HUES64 (cell line): ENCODE data around the gene FBXL13.
"Not testable (repeated sequence)": the region's sequence is repeated elsewhere in the genome, so short reads cannot be mapped to it uniquely, and the experiment has no call there.

ENCODE experiments used
- H3K27ac ChIP-seq: 2 replicates; pipeline ENCODE4 v1.7.0; 2013; ENCODE audit warnings: low read depth, low read length, inconsistent platforms
- H3K27me3 ChIP-seq: 2 replicates; pipeline ENCODE4 v1.6.1; 2013; ENCODE audit warnings: mild to moderate bottlenecking, low read length; ENCODE audit not compliant: insufficient read depth
- H3K36me3 ChIP-seq: 2 replicates; pipeline ENCODE4 v1.6.1; 2013; ENCODE audit warnings: mild to moderate bottlenecking, low read length; ENCODE audit not compliant: insufficient read depth
- H3K4me1 ChIP-seq: 2 replicates; pipeline ENCODE4 v1.6.1; 2013; ENCODE audit warnings: mild to moderate bottlenecking, low read length, moderate library complexity; ENCODE audit not compliant: insufficient read depth
- H3K4me3 ChIP-seq: 2 replicates; pipeline ENCODE4 v1.5.1; 2013; ENCODE audit warnings: mild to moderate bottlenecking, low read length, moderate library complexity
- H3K9ac ChIP-seq: 2 replicates; pipeline ENCODE4 v1.6.1; 2013; ENCODE audit warnings: mild to moderate bottlenecking, low read depth, low read length
- H3K9me3 ChIP-seq: 2 replicates; pipeline ENCODE4 v1.6.1; 2013; ENCODE audit warnings: low read depth, low read length; ENCODE audit not compliant: insufficient read depth
- WGBS: fragments of 150-250, 120-280 bp; methylation state at CpG from one replicate; pipeline ENCODE4 v1.1.7; 2013; ENCODE audit warnings: missing lambda C conversion rate; 5-methylcytosine and 5-hydroxymethylcytosine counted together

The FBXL13 gene

DNA sequence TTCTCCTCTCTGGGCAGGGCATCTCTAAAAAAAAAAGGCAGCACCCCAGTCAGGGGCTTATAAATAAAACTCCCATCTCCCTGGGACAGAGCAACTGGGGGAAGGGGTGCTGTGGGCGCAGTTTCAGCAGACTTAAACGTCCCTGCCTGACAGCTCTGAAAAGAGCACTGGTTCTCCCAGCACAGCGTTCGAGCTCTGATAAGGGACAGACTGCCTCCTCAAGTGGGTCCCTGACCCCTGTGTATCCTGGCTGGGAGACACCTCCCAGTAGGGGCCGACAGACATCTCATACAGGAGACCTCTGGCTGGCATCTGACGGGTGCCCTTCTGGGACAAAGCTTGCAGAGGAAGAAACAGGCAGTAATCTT lies 32.1 kb upstream of the FBXL13 start:
- peaks cover 17% of the 10 kb centered on the region for H3K36me3 ChIP-seq
- 66% methylated on average over 6 of the region's 6 CpGs for WGBS
- not testable (repeated sequence) for H3K27ac ChIP-seq, H3K9me3 ChIP-seq, H3K4me3 ChIP-seq, H3K27me3 ChIP-seq
- 0 out of 2 replicates have a peak overlapping the region, but pooled peaks have one; percentile 0 for H3K9ac ChIP-seq
- H3K4me1 ChIP-seq, result peaks cover 11% of the 10 kb centered on the region; the same call in 1 of the 2 replicates

DNA sequence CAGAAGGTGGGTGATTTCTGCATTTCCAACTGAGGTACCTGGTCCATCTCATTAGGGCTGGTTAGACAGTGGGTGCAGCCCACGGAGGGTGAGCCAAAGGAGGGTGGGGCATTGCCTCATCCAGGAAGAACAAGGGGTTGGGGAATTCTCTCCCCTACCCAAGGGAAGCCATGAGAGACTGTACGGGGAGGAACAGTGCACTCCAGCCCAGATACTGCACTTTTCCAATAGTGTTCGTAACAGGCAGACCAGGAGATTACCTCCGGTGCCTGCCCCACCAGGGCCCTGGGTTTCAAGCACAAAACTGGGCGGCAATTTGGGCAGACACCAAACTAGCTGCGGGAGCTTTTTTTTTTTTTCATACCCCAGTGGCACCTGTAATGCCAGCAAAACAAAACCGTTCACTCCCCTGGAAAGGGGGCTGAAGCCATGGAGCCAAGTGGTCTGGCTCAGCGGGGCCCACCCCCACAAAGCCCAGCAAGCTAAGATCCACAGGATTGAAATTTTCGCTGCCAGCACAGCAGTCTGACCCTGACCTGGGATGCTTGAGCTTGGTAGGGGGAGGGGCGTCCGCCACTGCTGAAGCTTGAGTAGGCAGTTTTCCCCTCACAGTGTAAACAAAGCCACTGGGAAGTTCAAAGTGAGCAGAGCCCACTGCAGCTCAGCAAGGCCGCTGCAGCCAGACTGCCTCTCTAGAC lies 31.6 kb upstream of the FBXL13 start:
- 39% methylated on average over 12 of the region's 12 CpGs for WGBS
- no peak overlapping the region for H3K4me3 ChIP-seq
- peaks cover 21% of the 10 kb centered on the region for H3K36me3 ChIP-seq

GRCh38 chr7:103101543-103101942 lies 26.9 kb upstream of the FBXL13 start:
- Histone ChIP-seq H3K9ac (no peak overlapping the region), H3K27ac (no peak overlapping the region), H3K36me3 (peaks cover 54% of the 10 kb centered on the region), H3K9me3 (no peaks in the 10 kb centered on the region), H3K27me3 (no peaks in the 10 kb centered on the region), H3K4me1 (peaks cover 5% of the 10 kb centered on the region; the same call in 1 of the 2 replicates), H3K4me3 (no peak overlapping the region)
- 48% methylated on average over 2 of the region's 2 CpGs for WGBS

More for the DNA sequence above, 31.6 kb upstream of the FBXL13 start:
- Histone ChIP-seq H3K27ac (peak overlapping the region; percentile 58; the same call in 1 of the 2 replicates), H3K9ac (0 out of 2 replicates have a peak overlapping the region, but pooled peaks have one; percentile 0), H3K27me3 (no peaks in the 10 kb centered on the region), H3K9me3 (no peaks in the 10 kb centered on the region), H3K4me1 (peaks cover 11% of the 10 kb centered on the region; the same call in 1 of the 2 replicates)

- H3K27ac ChIP-seq, result no peak overlapping the region
- H3K4me1 ChIP-seq, result no peaks in the 10 kb centered on the region
- no peaks in the 10 kb centered on the region for H3K9me3 ChIP-seq
- peaks cover 62% of the 10 kb centered on the region for H3K36me3 ChIP-seq
- H3K27me3 ChIP-seq, result no peaks in the 10 kb centered on the region
- 90% methylated on average over 2 of the region's 3 CpGs for WGBS
- H3K9ac ChIP-seq, result no peak overlapping the region
- no peak overlapping the region for H3K4me3 ChIP-seq
Observed at GRCh38 chr7:103100348-103100747, 25.8 kb upstream of the FBXL13 start.

GRCh38 chr7:103097041-103097440 lies 22.4 kb upstream of the FBXL13 start:
- H3K4me3 ChIP-seq, result no peak overlapping the region

GRCh38 chr7:103095558-103095957 lies 21.0 kb upstream of the FBXL13 start:
- H3K27me3 ChIP-seq, H3K27ac ChIP-seq, H3K4me3 ChIP-seq, H3K9ac ChIP-seq, H3K4me1 ChIP-seq, H3K9me3 ChIP-seq: not testable (repeated sequence)
- no CpG with 5 or more reads among the region's 2 CpGs for WGBS
- peaks cover 74% of the 10 kb centered on the region for H3K36me3 ChIP-seq

More at GRCh38 chr7:103097041-103097440, 22.4 kb upstream of the FBXL13 start:
- Histone ChIP-seq H3K4me1 (no peaks in the 10 kb centered on the region), H3K36me3 (peaks cover 76% of the 10 kb centered on the region), H3K27ac (no peak overlapping the region), H3K9ac (no peak overlapping the region), H3K9me3 (no peaks in the 10 kb centered on the region), H3K27me3 (no peaks in the 10 kb centered on the region)
- WGBS, result 97% methylated on average over 1 of the region's 2 CpGs

DNA sequence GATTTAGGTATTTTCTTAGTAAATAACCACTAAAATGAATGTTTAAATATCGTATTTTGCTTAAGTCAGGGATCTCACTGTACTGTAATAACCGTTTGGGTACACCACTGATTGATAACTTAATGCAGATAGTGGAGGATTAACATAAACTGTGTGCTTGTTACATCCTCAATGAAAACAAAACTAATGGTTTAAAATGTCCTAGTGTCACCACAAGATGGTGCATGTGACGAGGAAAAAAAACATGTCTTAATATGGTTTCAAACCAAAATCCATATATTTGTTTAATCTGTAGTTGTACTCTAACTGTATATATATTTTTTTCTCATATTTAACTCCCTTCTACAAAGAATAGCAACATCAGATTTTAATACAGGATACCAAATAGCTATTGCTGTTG lies 19.5 kb upstream of the FBXL13 start:
- H3K36me3 ChIP-seq, result peaks cover 72% of the 10 kb centered on the region
- no peaks in the 10 kb centered on the region for H3K27me3 ChIP-seq
- no peaks in the 10 kb centered on the region for H3K9me3 ChIP-seq
- H3K4me1 ChIP-seq, result no peaks in the 10 kb centered on the region
- H3K9ac ChIP-seq, result no peak overlapping the region
- H3K4me3 ChIP-seq, result no peak overlapping the region
- no peak overlapping the region for H3K27ac ChIP-seq
- WGBS, result 50% methylated on average over 2 of the region's 3 CpGs

DNA sequence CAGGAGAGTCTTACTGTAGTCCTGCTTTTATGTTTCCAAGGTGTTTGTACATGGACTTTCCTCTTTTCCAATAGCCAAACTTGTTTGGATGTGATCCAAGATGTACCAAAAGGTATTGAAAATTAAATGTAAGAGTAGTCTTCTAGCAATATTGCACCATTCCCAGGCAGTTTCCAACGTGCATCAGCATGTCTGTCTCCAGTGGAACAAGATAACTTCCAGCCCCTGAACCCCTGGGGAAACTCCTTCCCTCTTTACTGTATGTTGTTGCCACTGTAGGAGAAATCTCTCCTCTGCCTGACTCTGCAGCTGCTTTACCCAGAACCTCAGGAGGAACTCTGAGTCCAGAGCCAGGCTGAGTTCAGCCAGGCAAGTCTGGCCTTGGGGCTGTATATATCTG lies 18.8 kb upstream of the FBXL13 start:
- no peak overlapping the region for H3K27ac ChIP-seq
- WGBS, result 92% methylated on average over 1 of the region's 1 CpG
- H3K9me3 ChIP-seq, result no peaks in the 10 kb centered on the region
- peaks cover 77% of the 10 kb centered on the region for H3K36me3 ChIP-seq
- H3K4me3 ChIP-seq, result no peak overlapping the region
- no peaks in the 10 kb centered on the region for H3K4me1 ChIP-seq
- no peak overlapping the region for H3K9ac ChIP-seq
- no peaks in the 10 kb centered on the region for H3K27me3 ChIP-seq

GRCh38 chr7:103092321-103092720 lies 17.7 kb upstream of the FBXL13 start:
- WGBS, result 40% methylated on average over 2 of the region's 4 CpGs
- H3K36me3 ChIP-seq, result peaks cover 81% of the 10 kb centered on the region

DNA sequence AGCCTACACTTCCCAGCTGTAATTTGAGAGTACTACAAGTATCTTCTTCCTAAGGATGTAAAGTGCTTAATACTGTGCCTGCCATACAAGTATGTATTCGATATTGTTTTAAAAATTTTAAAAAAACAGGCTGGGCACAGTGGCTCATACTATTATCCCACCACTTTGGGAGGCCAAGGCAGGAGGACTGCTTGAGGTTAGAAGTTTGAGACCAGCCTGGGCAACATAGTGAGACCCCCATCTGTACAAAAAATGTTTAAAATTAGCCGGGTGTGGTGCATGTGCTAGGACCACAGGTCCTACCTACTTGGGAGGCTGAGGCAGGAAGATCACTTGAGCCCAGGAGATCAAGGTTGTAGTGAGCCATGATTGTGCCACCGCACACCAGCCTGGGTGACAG lies 8.6 kb upstream of the FBXL13 start:
- Histone ChIP-seq H3K9ac (no peak overlapping the region), H3K9me3 (no peaks in the 10 kb centered on the region), H3K27ac (no peak overlapping the region), H3K36me3 (peaks cover 54% of the 10 kb centered on the region), H3K27me3 (no peaks in the 10 kb centered on the region), H3K4me1 (peaks cover 15% of the 10 kb centered on the region), H3K4me3 (no peak overlapping the region)
- WGBS, result 94% methylated on average over 2 of the region's 3 CpGs

More at GRCh38 chr7:103092321-103092720, 17.7 kb upstream of the FBXL13 start:
- not testable (repeated sequence) for H3K27ac ChIP-seq, H3K27me3 ChIP-seq, H3K9ac ChIP-seq, H3K9me3 ChIP-seq, H3K4me3 ChIP-seq, H3K4me1 ChIP-seq

DNA sequence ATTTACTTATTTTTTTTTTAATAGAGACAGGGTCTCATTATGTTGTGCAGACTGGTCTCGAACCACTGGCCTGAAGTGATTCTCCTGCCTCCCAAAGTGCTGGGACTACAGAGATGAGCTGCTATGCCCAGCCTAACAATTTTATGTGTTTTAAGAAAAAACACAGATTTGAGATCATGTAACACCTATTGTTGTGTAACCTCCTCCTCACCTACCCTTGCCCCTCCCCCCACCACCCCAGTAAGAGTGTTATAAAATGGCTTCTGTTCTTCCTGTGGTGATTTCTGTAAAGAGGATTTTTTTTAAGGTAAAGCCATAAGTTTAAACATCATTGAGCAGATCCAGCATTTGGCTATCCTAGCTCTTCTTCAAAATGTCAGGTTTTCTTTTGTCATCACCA lies 7.9 kb upstream of the FBXL13 start:
- Histone ChIP-seq H3K4me3 (no peak overlapping the region), H3K9me3 (no peaks in the 10 kb centered on the region), H3K27me3 (no peaks in the 10 kb centered on the region), H3K36me3 (peaks cover 50% of the 10 kb centered on the region), H3K9ac (no peak overlapping the region), H3K4me1 (peaks cover 15% of the 10 kb centered on the region), H3K27ac (no peak overlapping the region)
- 96% methylated on average over 1 of the region's 1 CpG for WGBS

DNA sequence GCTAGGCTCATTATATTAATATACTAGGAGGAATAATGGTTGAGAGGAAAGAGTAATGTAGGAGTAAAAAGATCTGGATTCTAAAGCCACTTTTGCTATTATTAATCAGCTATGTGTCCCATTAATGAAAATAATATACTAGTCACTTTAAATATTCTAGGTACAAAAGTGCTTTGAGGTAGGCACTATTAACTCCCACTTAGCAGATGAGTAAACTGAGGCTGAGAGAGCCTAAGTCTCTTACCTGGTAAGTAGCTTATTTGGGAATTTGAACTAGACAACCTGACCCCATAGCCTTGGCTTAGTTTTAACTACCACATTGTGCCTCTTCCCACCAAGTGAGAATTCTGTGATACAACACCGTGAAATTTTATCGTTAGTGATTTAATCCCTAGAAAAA lies 6.3 kb upstream of the FBXL13 start:
- H3K4me3 ChIP-seq, result no peak overlapping the region
- H3K27me3 ChIP-seq, result no peaks in the 10 kb centered on the region
- no CpG with 5 or more reads among the region's 2 CpGs for WGBS
- H3K9me3 ChIP-seq, result no peaks in the 10 kb centered on the region
- H3K4me1 ChIP-seq, result peaks cover 15% of the 10 kb centered on the region
- no peak overlapping the region for H3K9ac ChIP-seq
- peaks cover 35% of the 10 kb centered on the region for H3K36me3 ChIP-seq
- no peak overlapping the region for H3K27ac ChIP-seq
